GM21381 (cell line): ENCODE data around the gene CERS6.

Source experiments
- ATAC-seq: cut with Tn5 transposase; IDR thresholded peaks from one replicate; pipeline ENCODE4 v1.9.1; 2021; ENCODE audit warnings: mild to moderate bottlenecking, moderate library complexity; ENCODE audit not compliant: unreplicated experiment

CERS6 gene

DNA sequence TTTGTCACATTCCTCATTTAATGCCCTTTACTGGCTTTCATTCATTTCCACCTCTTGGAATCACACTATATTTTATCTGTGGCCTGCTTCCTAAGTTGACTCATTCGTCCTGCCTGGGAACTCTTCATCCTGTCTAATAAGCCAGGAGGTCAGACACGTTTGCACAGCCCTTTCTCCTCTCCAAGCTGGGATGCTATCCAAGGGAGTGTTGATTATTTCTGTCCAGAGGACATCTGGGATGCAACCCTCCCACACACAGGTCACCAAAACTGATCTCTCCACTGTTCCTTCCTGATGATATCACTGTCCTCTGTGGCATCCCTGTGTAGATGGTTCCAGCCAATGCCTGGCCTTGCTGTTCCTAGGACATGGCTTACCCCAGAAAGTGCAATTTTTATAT is 266.5 kb downstream of the CERS6 start:
- no peak for ATAC-seq

DNA sequence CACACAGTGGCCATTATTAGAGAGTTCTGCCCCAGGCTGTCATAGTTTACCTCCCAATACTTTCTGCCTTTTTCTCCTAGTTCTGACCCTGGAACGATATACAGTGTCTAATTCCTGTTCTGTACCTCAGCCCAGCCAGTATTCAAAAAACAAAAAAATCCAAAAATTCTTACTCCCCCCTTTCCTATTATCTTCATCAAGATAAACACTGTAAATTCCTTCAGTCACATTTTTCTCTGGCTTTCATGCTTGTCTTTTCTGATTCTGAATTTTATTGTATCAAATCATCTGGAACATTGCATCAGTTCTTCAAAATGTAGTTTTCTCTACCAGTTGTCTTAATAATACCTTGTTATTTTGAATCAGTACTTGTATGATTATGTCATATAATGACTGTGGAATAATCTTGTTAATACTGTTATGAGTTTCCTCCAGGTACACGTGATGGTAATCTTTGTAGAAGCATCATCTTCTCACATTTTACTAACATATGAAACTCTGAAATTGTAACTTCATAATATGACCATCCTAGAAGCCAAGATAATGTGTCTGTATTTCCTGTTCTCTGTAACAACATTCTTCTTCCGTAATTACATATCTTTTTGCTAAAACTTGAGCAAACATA is 267.3 kb downstream of the CERS6 start:
- no peak for ATAC-seq

GRCh38 chr2:168726375-168726774 is 270.3 kb downstream of the CERS6 start:
- ATAC-seq = no peak

- no peak for ATAC-seq
Measured at GRCh38 chr2:168727904-168728470, 271.9 kb downstream of the CERS6 start.

- ATAC-seq = no peak
Measured at GRCh38 chr2:168729455-168729854, 273.4 kb downstream of the CERS6 start.

GRCh38 chr2:168730344-168730743 is 274.3 kb downstream of the CERS6 start:
- no peak for ATAC-seq

GRCh38 chr2:168731002-168731401 is 274.9 kb downstream of the CERS6 start:
- ATAC-seq = no peak

DNA sequence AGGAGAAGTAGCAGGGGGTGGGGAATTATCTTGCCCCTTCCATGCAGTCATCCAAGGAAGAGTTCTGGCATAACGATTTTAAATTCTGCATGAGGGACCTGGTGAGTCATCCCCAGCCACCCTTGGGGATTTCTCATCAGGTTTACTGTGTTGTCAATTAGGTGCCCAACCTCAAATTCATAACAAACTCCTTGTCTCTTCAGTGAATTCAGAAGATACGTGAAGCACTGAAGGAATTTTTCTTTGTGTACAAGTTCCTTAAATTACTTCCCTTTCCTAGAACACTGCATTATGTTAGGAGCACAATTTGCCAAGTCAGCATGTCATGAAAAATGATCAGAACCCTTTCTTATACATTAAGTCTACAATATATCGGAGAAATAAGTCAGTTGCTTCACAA is 275.5 kb downstream of the CERS6 start:
- no peak for ATAC-seq

- no peak for ATAC-seq
Measured at GRCh38 chr2:168732100-168732499, 276.0 kb downstream of the CERS6 start.

DNA sequence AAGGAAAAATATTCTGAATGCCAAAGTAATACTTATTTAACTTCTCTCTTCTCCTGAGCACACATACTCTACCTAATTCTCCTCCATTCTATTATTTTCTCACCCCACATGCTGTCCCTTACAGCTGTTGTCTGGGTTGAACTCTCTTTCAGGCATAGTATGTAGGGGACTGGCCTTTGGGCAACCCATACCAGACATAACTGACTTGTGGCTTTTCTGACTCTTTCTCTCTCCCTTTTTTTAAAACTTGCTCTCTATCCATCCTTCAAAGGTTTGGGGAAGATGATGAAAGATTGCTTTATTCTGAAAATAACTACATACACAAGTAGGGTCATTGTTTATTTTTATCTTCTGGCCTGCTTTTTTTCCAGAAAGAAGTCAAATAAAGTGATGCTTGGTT is 276.4 kb downstream of the CERS6 start:
- no peak for ATAC-seq

- ATAC-seq = no peak
Measured at GRCh38 chr2:168734199-168734760, 278.2 kb downstream of the CERS6 start.

DNA sequence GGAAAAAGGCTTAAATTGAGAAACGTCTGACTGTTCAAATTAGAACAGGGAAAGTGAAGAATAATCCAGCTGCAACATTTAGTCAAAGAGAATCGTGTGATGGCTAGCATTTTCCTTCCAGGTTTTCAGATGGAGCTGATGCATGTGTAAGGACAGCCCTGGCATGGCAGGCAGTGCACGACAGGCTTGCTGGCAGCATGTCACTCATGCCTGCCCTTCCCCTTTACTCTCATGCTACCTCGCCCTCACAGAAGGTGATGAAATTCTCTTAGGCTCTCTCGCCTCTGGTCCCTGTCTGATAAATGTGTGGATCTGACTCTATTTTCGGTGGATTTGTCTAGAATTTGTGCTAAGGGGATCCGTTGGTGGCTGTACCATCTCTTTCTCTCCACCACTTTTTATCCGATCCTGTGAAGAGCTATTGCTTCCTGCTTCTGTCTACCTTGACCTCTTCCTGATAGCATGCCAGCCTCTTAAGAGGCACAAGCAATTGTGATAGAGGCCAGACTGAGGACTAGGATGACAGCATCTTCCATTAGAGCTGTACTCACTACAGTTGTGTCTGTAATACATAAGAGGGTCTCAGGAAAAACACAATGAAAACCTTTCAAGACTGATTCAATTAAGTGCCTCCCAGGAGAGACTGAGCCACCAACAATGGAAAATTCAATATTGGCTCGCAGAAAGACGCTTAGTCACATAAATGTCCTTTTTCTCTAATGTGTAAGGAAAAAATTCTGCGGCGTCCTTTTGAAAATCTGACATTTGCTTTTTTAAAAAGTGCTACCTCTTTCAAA is 280.8 kb downstream of the CERS6 start:
- ATAC-seq = no peak

DNA sequence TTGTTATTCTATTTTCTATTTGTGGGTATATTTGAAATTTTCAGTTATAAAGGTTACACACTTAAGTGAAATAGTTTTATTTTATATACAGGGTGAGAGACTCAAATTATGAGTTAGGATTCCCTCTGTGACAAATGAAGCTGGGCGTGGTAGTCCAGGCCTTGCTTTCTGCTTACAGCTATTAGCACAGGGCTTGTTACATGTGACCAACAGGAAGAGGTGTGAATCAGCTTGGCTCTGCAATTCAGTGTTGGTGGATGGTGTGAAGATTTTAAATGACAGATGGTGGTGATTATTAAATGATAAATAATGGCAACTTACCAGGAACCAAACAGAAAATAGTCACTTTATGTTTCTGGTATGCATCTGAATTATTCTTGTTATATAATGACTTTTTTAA is 282.0 kb downstream of the CERS6 start:
- no peak for ATAC-seq

GRCh38 chr2:168740360-168740759 is 284.3 kb downstream of the CERS6 start:
- ATAC-seq = no peak

DNA sequence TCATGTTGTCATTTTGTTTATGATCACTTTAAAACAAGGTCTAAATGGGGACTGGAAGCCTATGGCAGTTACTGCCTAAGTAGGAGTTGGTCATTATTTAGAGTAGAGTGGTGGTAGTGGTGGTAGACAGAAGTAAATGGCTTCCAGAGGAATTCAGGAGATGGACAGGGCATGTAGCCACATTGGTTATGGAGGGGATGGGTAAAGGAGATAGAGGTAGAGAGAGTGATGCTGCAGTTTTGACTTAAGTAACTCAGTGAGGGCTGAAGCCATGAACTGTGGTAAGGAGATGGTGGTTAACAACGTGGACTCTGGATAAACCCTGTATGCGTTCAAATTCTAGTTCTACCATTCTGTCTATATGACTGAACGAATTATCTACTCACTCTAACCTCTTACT is 284.7 kb downstream of the CERS6 start:
- no peak for ATAC-seq

DNA sequence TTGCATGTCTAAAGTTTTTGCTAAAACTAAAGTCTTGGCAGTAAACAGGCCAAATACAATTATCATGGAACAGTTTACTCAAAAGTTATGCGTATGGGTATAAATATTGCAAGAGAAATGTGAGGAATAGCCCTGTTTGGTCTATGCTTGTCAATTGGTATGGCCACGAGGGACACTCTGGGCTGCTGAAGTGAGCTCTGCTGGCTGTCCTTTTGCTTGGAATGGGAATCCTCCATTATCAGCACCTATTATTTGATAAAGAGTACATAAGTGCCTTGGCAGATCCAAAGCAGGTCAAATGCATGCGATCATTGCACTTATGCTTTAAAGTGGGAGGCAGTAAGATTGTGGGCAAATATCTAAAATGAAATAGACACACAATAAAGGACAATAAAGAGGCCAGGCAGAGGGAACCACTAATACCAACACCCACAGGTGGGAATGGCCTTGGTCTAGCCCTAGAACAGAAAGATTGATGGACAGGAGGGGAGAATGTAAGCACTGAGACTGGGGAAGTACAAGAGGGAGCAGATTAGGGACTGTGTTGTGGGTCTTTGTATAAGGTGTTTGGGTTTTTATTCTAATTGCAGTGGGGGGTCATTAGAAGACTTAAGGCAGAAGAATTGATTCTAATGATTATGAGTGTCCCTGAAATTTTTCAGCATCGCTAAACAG is 286.3 kb downstream of the CERS6 start:
- ATAC-seq = no peak

GRCh38 chr2:168744844-168745243 is 288.8 kb downstream of the CERS6 start:
- no peak for ATAC-seq

DNA sequence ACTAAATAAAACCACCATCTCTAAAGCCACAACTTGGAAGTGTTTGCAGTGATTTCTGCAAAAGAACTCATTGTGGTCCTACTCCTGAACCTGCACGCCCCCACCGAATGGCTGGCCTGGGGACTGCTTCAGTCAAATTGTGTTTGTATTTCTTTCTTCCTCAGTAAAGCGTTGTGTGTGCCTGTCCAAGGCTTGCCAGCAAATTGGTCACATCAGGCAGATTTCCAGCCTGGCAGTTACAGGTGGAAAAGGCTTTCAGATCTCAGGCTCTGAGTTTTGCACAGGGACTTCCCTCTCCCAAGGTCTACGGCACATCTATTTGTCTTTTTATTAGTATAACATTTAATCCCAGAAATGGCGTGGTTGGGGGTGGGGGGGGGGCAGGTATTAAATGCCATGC is 292.4 kb downstream of the CERS6 start:
- no peak for ATAC-seq

DNA sequence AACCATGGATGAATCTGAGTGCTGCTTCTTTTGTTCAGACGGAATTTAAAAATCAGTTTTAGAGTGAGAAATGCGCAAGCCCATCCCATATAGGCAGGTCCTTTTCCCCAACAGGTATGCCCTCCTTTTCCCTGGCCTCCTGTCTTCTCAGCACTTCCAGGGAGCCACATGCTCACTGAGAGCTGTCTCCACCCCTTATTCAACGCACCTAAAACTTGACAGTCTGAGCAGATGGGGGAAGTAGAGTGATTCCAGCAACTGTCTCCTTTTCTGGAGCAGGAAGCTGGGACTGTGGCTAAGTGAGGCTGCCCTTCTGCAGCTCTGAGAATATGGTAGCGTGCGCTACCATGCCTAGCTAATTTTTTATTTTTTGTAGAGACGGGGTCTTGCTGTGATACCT is 293.2 kb downstream of the CERS6 start:
- no peak for ATAC-seq

- ATAC-seq = peak; percentile 83
Measured at GRCh38 chr2:168751104-168751740, 295.1 kb downstream of the CERS6 start.

DNA sequence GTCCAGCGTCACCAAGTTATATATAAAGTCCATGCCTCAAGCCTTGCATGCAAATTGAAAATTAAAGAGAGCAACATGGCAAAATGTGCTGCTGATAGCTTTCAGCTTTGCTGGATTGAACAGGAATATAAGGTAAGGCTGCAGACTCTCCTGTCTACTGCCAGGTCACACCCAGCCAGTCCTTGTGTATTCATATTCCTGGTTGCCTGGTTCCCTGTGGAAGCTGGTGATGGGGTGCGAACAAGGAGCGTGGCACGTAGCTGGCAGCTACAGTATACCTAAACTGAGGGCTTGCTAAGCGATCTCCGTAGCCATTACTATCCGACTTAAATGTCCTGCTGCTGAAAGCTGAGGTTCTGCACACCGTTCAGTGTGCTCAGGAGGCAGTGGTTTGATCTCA is 296.3 kb downstream of the CERS6 start:
- no peak for ATAC-seq
